ENCODE data around the gene GGCX.

DNA sequence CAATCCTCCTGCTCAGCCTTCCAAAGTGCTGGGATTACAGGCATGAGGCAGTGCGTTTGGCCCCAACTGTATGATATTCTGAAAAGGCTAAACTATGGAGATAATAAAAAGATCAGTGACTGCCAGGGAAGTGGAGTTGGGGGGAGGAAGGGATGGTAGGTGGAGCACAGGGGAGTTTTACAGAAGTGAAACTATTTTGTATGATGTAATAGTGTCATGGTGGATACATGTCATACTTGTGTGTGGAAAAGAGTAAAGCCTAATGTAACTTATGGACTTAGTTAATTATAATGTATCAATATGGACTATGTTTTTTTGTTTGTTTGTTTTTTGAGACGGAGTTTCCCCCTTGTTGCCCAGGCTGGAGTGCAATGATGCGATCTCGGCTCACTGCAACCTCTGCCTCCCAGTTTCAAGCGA, 2.9 kb upstream of the GGCX start:
- TF ChIP-seq, protein P1, sequence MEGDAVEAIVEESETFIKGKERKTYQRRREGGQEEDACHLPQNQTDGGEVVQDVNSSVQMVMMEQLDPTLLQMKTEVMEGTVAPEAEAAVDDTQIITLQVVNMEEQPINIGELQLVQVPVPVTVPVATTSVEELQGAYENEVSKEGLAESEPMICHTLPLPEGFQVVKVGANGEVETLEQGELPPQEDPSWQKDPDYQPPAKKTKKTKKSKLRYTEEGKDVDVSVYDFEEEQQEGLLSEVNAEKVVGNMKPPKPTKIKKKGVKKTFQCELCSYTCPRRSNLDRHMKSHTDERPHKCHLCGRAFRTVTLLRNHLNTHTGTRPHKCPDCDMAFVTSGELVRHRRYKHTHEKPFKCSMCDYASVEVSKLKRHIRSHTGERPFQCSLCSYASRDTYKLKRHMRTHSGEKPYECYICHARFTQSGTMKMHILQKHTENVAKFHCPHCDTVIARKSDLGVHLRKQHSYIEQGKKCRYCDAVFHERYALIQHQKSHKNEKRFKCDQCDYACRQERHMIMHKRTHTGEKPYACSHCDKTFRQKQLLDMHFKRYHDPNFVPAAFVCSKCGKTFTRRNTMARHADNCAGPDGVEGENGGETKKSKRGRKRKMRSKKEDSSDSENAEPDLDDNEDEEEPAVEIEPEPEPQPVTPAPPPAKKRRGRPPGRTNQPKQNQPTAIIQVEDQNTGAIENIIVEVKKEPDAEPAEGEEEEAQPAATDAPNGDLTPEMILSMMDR (IDR thresholded peaks at IDR 0.05; ENCODE audit: low read depth, low read length, poor library complexity, severe bottlenecking) = no peak
- no peak for TF ChIP-seq EZH2phosphoT487 (IDR thresholded peaks at IDR 0.05; ENCODE audit: borderline replicate concordance, low read length)

Measured in DOHH2 (cell line).